Measurements from ENCODE around the gene ITLN2.
A peak's percentile ranks its signal among the peaks of the same experiment; 100 is the strongest.
"Not testable (repeated sequence)": the region's sequence is repeated elsewhere in the genome, so short reads cannot be mapped to it uniquely, and the experiment has no call there.

Gene ITLN2

GRCh38 chr1:160971618-160972056 lies 17.0 kb upstream of the ITLN2 start:
- Histone ChIP-seq H3K4me3 (no peak overlapping the region), H3K9me3 (ENCODE audit: low read depth, low read length) (no peaks in the 10 kb centered on the region), H3K27ac (no peak overlapping the region), H3K36me3 (ENCODE audit: insufficient read depth, low read length) (no peaks in the 10 kb centered on the region), H3K9ac (ENCODE audit: insufficient read length) (no peak overlapping the region)
- DNase-seq (ENCODE audit: low read depth, low spot score): no peak
- TF ChIP-seq EZH2 (IDR thresholded peaks at IDR 0.05): no peak
- TF ChIP-seq FOXP2 (optimal IDR thresholded peaks at IDR 0.05; ENCODE audit: control extremely low read depth, extremely low read length, insufficient read depth): no peak
- no peak for TF ChIP-seq POLR2AphosphoS5 (IDR thresholded peaks at IDR 0.05; ENCODE audit: borderline replicate concordance, low read depth, low read length)

- Histone ChIP-seq H3K9ac (ENCODE audit: insufficient read length) (no peak overlapping the region), H3K9me3 (ENCODE audit: low read depth, low read length) (no peaks in the 10 kb centered on the region), H3K4me3 (no peak overlapping the region), H3K36me3 (ENCODE audit: insufficient read depth, low read length) (no peaks in the 10 kb centered on the region), H3K27ac (no peak overlapping the region)
- no peak for TF ChIP-seq EZH2 (IDR thresholded peaks at IDR 0.05)
- no peak for TF ChIP-seq FOXP2 (optimal IDR thresholded peaks at IDR 0.05; ENCODE audit: control extremely low read depth, extremely low read length, insufficient read depth)
- no peak for TF ChIP-seq POLR2AphosphoS5 (IDR thresholded peaks at IDR 0.05; ENCODE audit: borderline replicate concordance, low read depth, low read length)
- no peak for DNase-seq (ENCODE audit: low read depth, low spot score)
Observed at GRCh38 chr1:160963521-160963920, 8.9 kb upstream of the ITLN2 start.

GRCh38 chr1:160961419-160961818 lies 6.8 kb upstream of the ITLN2 start:
- H3K4me3 ChIP-seq: no peak overlapping the region
- no peak overlapping the region for H3K27ac ChIP-seq
- H3K36me3 ChIP-seq (ENCODE audit: insufficient read depth, low read length): no peaks in the 10 kb centered on the region
- no peaks in the 10 kb centered on the region for H3K9me3 ChIP-seq (ENCODE audit: low read depth, low read length)
- DNase-seq (ENCODE audit: low read depth, low spot score): no peak
- no peak overlapping the region for H3K9ac ChIP-seq (ENCODE audit: insufficient read length)
- TF ChIP-seq FOXP2 (optimal IDR thresholded peaks at IDR 0.05; ENCODE audit: control extremely low read depth, extremely low read length, insufficient read depth): no peak
- no peak for TF ChIP-seq POLR2AphosphoS5 (IDR thresholded peaks at IDR 0.05; ENCODE audit: borderline replicate concordance, low read depth, low read length)
- no peak for TF ChIP-seq EZH2 (IDR thresholded peaks at IDR 0.05)

- H3K36me3 ChIP-seq (ENCODE audit: insufficient read depth, low read length): no peaks in the 10 kb centered on the region
- no peak for DNase-seq (ENCODE audit: low read depth, low spot score)
- H3K27ac ChIP-seq: no peak overlapping the region
- no peak overlapping the region for H3K9ac ChIP-seq (ENCODE audit: insufficient read length)
- no peak for TF ChIP-seq FOXP2 (optimal IDR thresholded peaks at IDR 0.05; ENCODE audit: control extremely low read depth, extremely low read length, insufficient read depth)
- TF ChIP-seq POLR2AphosphoS5 (IDR thresholded peaks at IDR 0.05; ENCODE audit: borderline replicate concordance, low read depth, low read length): no peak
- TF ChIP-seq EZH2 (IDR thresholded peaks at IDR 0.05): no peak
- H3K9me3 ChIP-seq (ENCODE audit: low read depth, low read length): no peaks in the 10 kb centered on the region
- no peak overlapping the region for H3K4me3 ChIP-seq
Observed at GRCh38 chr1:160956966-160957365, 2.4 kb upstream of the ITLN2 start.

GRCh38 chr1:160953030-160953429 lies 1.6 kb downstream of the ITLN2 start:
- no peaks in the 10 kb centered on the region for H3K36me3 ChIP-seq (ENCODE audit: insufficient read depth, low read length)
- no peak overlapping the region for H3K27ac ChIP-seq
- H3K9me3 ChIP-seq (ENCODE audit: low read depth, low read length): no peaks in the 10 kb centered on the region
- TF ChIP-seq EZH2 (IDR thresholded peaks at IDR 0.05) (no peak), FOXP2 (optimal IDR thresholded peaks at IDR 0.05; ENCODE audit: control extremely low read depth, extremely low read length, insufficient read depth) (no peak), POLR2AphosphoS5 (IDR thresholded peaks at IDR 0.05; ENCODE audit: borderline replicate concordance, low read depth, low read length) (no peak)
- no peak overlapping the region for H3K4me3 ChIP-seq
- no peak overlapping the region for H3K9ac ChIP-seq (ENCODE audit: insufficient read length)
- no peak for DNase-seq (ENCODE audit: low read depth, low spot score)

GRCh38 chr1:160952129-160952510 lies 2.5 kb downstream of the ITLN2 start:
- no peak for TF ChIP-seq POLR2AphosphoS5 (IDR thresholded peaks at IDR 0.05; ENCODE audit: borderline replicate concordance, low read depth, low read length)
- H3K36me3 ChIP-seq (ENCODE audit: insufficient read depth, low read length): no peaks in the 10 kb centered on the region
- no peak overlapping the region for H3K9ac ChIP-seq (ENCODE audit: insufficient read length)
- no peak for DNase-seq (ENCODE audit: low read depth, low spot score)
- H3K9me3 ChIP-seq (ENCODE audit: low read depth, low read length): no peaks in the 10 kb centered on the region
- H3K4me3 ChIP-seq: no peak overlapping the region
- no peak overlapping the region for H3K27ac ChIP-seq

GRCh38 chr1:160951443-160952128 lies 3.0 kb downstream of the ITLN2 start:
- DNase-seq (ENCODE audit: low read depth, low spot score): peak; percentile 12
- no peak overlapping the region for H3K9ac ChIP-seq (ENCODE audit: insufficient read length)
- H3K36me3 ChIP-seq (ENCODE audit: insufficient read depth, low read length): no peaks in the 10 kb centered on the region
- H3K4me3 ChIP-seq: no peak overlapping the region
- H3K9me3 ChIP-seq (ENCODE audit: low read depth, low read length): no peaks in the 10 kb centered on the region
- TF ChIP-seq FOXP2 (optimal IDR thresholded peaks at IDR 0.05; ENCODE audit: control extremely low read depth, extremely low read length, insufficient read depth) (no peak), EZH2 (IDR thresholded peaks at IDR 0.05) (no peak), POLR2AphosphoS5 (IDR thresholded peaks at IDR 0.05; ENCODE audit: borderline replicate concordance, low read depth, low read length) (no peak)
- no peak overlapping the region for H3K27ac ChIP-seq

GRCh38 chr1:160950657-160951056 lies 4.0 kb downstream of the ITLN2 start:
- Histone ChIP-seq H3K9me3 (ENCODE audit: low read depth, low read length) (no peaks in the 10 kb centered on the region), H3K36me3 (ENCODE audit: insufficient read depth, low read length) (no peaks in the 10 kb centered on the region), H3K4me3 (no peak overlapping the region), H3K27ac (no peak overlapping the region), H3K9ac (ENCODE audit: insufficient read length) (no peak overlapping the region)
- DNase-seq (ENCODE audit: low read depth, low spot score): no peak
- TF ChIP-seq POLR2AphosphoS5 (IDR thresholded peaks at IDR 0.05; ENCODE audit: borderline replicate concordance, low read depth, low read length): no peak
- TF ChIP-seq EZH2 (IDR thresholded peaks at IDR 0.05): no peak
- no peak for TF ChIP-seq FOXP2 (optimal IDR thresholded peaks at IDR 0.05; ENCODE audit: control extremely low read depth, extremely low read length, insufficient read depth)

- no peak overlapping the region for H3K27ac ChIP-seq
- no peak for DNase-seq (ENCODE audit: low read depth, low spot score)
- H3K36me3 ChIP-seq (ENCODE audit: insufficient read depth, low read length): no peaks in the 10 kb centered on the region
- no peaks in the 10 kb centered on the region for H3K9me3 ChIP-seq (ENCODE audit: low read depth, low read length)
- TF ChIP-seq FOXP2 (optimal IDR thresholded peaks at IDR 0.05; ENCODE audit: control extremely low read depth, extremely low read length, insufficient read depth) (no peak), POLR2AphosphoS5 (IDR thresholded peaks at IDR 0.05; ENCODE audit: borderline replicate concordance, low read depth, low read length) (no peak), EZH2 (IDR thresholded peaks at IDR 0.05) (no peak)
- H3K9ac ChIP-seq (ENCODE audit: insufficient read length): no peak overlapping the region
- H3K4me3 ChIP-seq: no peak overlapping the region
Observed at GRCh38 chr1:160949881-160950280, 4.7 kb downstream of the ITLN2 start.

GRCh38 chr1:160949216-160949880 lies 5.3 kb downstream of the ITLN2 start:
- not testable (repeated sequence) for H3K27ac ChIP-seq; H3K9ac ChIP-seq (ENCODE audit: insufficient read length); H3K9me3 ChIP-seq (ENCODE audit: low read depth, low read length); DNase-seq (ENCODE audit: low read depth, low spot score); H3K36me3 ChIP-seq (ENCODE audit: insufficient read depth, low read length); H3K4me3 ChIP-seq

GRCh38 chr1:160947174-160947759 lies 7.3 kb downstream of the ITLN2 start:
- not testable (repeated sequence) for H3K9me3 ChIP-seq (ENCODE audit: low read depth, low read length); DNase-seq (ENCODE audit: low read depth, low spot score); H3K36me3 ChIP-seq (ENCODE audit: insufficient read depth, low read length); H3K9ac ChIP-seq (ENCODE audit: insufficient read length); H3K27ac ChIP-seq; H3K4me3 ChIP-seq

GRCh38 chr1:160945881-160946280 lies 8.7 kb downstream of the ITLN2 start:
- not testable (repeated sequence) for DNase-seq (ENCODE audit: low read depth, low spot score); H3K4me3 ChIP-seq; H3K36me3 ChIP-seq (ENCODE audit: insufficient read depth, low read length); H3K9me3 ChIP-seq (ENCODE audit: low read depth, low read length); H3K27ac ChIP-seq; H3K9ac ChIP-seq (ENCODE audit: insufficient read length)

Measured in SK-N-MC (cell line).